CD8-positive, alpha-beta memory T cell (primary cell): ENCODE results near the gene SHLD1. TPM values are rescaled to one million over a fixed set of nuclear protein-coding genes. Genes with fewer than 3 reads are reported as not detected.
"Not testable (repeated sequence)": the region's sequence is repeated elsewhere in the genome, so short reads cannot be mapped to it uniquely, and the experiment has no call there.

Experiments
- CTCF ChIA-PET: fragments of 350-600 bp; sonication (Branson Sonifier 250); formaldehyde crosslinking; loops from one replicate; lab custom pipeline; 2021; ENCODE audit warnings: antibody characterized with exemption; lab: Charles Lee
- POLR2A ChIA-PET: fragments of 350-600 bp; sonication (Branson Sonifier 250); formaldehyde crosslinking; loops from one replicate; lab custom pipeline; 2021; ENCODE audit warnings: antibody characterized with exemption; lab: Charles Lee
- DNase-seq, 5 donors: peaks; one replicate each; pipeline versions ENCODE4 v3.0.0 to v3.0.0-alpha.2; 2020 to 2022; ENCODE audit warnings: mixed read lengths in 1 of 5
- H3K27ac ChIP-seq: one replicate; pipeline ENCODE4 v1.7.0; 2013; ENCODE audit warnings: low read depth, mild to moderate bottlenecking, low read length, moderate library complexity
- H3K27me3 ChIP-seq: 2 replicates; pipeline ENCODE4 v1.7.0; 2013; ENCODE audit warnings: low read length, mild to moderate bottlenecking; ENCODE audit not compliant: insufficient read depth, poor library complexity, severe bottlenecking
- H3K36me3 ChIP-seq: 2 replicates; pipeline ENCODE4 v1.7.0; 2013; ENCODE audit warnings: mild to moderate bottlenecking, low read length, moderate library complexity; ENCODE audit not compliant: insufficient read depth
- H3K4me1 ChIP-seq: 2 replicates; pipeline ENCODE4 v1.7.0; 2013; ENCODE audit warnings: mild to moderate bottlenecking, low read length, moderate library complexity; ENCODE audit not compliant: insufficient read depth
- H3K4me3 ChIP-seq: 2 replicates; pipeline ENCODE4 v1.7.0; 2013; ENCODE audit warnings: mild to moderate bottlenecking, low read length
- H3K9me3 ChIP-seq: 2 replicates; pipeline ENCODE4 v1.7.0; 2013; ENCODE audit warnings: mild to moderate bottlenecking, low read length
- H3K27ac Mint-ChIP-seq, 8 donors: one replicate each; pipeline ENCODE4 v1.8.0; 2020 to 2021; ENCODE audit warnings: mixed read lengths in 8 of 8, mild to moderate bottlenecking in 6 of 8, inconsistent platforms in 3 of 8, moderate library complexity in 3 of 8
- H3K27me3 Mint-ChIP-seq, 2 donors: one replicate each; pipeline ENCODE4 v1.8.0; 2020 to 2021; ENCODE audit warnings: mixed read lengths in 2 of 2, mild to moderate bottlenecking in 1 of 2, moderate library complexity in 1 of 2
- H3K36me3 Mint-ChIP-seq, 3 donors: one replicate each; pipeline ENCODE4 v1.8.0; 2020 to 2021; ENCODE audit warnings: mixed read lengths in 3 of 3, inconsistent platforms in 1 of 3, mild to moderate bottlenecking in 1 of 3
- H3K4me1 Mint-ChIP-seq, 3 donors: one replicate each; pipeline ENCODE4 v1.8.0; 2020 to 2021; ENCODE audit warnings: mixed read lengths in 3 of 3, inconsistent platforms in 1 of 3, mild to moderate bottlenecking in 1 of 3
- H3K4me3 Mint-ChIP-seq, 7 donors: one replicate each; pipeline ENCODE4 v1.8.0; 2020 to 2021; ENCODE audit warnings: mixed read lengths in 7 of 7, mild to moderate bottlenecking in 6 of 7, moderate library complexity in 4 of 7, inconsistent platforms in 2 of 7
- H3K9me3 Mint-ChIP-seq, 5 donors: one replicate each; pipeline ENCODE4 v1.8.0; 2020 to 2022; ENCODE audit warnings: mixed read lengths in 5 of 5, mild to moderate bottlenecking in 3 of 5, moderate library complexity in 2 of 5, inconsistent platforms in 1 of 5
- polyA plus RNA-seq: library from polyadenylated mRNA; unstranded; fragments of 300-500 nt; fragmentation: Illumina TruSeq; gene quantifications from one replicate; pipeline ENCODE4 v1.2.3, GENCODE V29; 2021
- total RNA-seq, 2 experiments: library from RNA; stranded (reverse); gene quantifications; one replicate each; pipeline ENCODE4 v1.2.3, GENCODE V29; 2021

Gene SHLD1
- total and polyA plus RNA-seq, 3 experiments from 2014 or later: 7.7 to 18.8 (median 9.1) TPM

GRCh38 chr20:5715071-5715841 is 34.9 kb upstream of the SHLD1 start:
- peak overlapping the region; percentile 7 for H3K27ac ChIP-seq
- H3K4me1 ChIP-seq: peaks cover 30% of the 10 kb centered on the region
- peaks cover 2 to 7% (median 5%) of the 10 kb centered on the region in 5 donors for H3K9me3 Mint-ChIP-seq
- H3K4me1 Mint-ChIP-seq: peaks cover 34 to 57% (median 41%) of the 10 kb centered on the region in 3 donors
- CTCF ChIA-PET: interaction anchor here (0.8 to 1.3 kb wide), 3 partner anchors 36 to 109 kb away, joined by 3 to 5 read pairs (median 3); no protein-coding TSS in a partner anchor
- peak overlapping the region; percentile 84 to 99 (median 97) for H3K27ac Mint-ChIP-seq
- H3K27me3 ChIP-seq: no peaks in the 10 kb centered on the region
- H3K36me3 Mint-ChIP-seq: peaks cover 0 to 5% (median 0%) of the 10 kb centered on the region in 3 donors
- H3K4me3 ChIP-seq: peak overlapping the region; percentile 1
- peak overlapping the region; percentile 34 to 81 (median 70) for H3K4me3 Mint-ChIP-seq
- H3K9me3 ChIP-seq: no peaks in the 10 kb centered on the region
- DNase-seq: no peak
- POLR2A ChIA-PET: interaction anchor here (0.6 to 1.2 kb wide), 2 partner anchors 12 to 46 kb away, joined by 3 to 10 read pairs; no protein-coding TSS in a partner anchor
- no peaks in the 10 kb centered on the region for H3K36me3 ChIP-seq
- H3K27me3 Mint-ChIP-seq: no peaks in the 10 kb centered on the region

DNA sequence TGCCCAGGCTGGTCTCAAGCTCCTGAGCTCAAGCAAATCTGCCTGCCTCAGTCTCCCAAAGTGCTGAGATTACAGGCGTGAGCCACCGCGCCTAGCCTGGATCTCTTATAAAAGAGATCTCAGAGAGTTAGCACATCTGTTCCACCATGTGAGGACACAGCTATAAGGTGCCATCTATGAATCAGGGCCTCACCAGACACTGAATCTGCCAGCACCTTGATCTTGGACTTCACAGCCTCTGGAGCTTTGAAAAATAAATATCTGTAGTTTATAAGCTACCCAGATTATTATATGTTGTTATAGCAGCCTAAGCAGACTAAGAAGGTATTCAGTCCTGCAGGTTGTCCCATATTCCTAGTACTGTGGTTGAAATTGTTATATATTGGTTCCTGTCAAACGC is 33.2 kb upstream of the SHLD1 start:
- DNase-seq: no peak
- ChIA-PET CTCF (interaction anchor here (0.7 to 1.0 kb wide), 2 partner anchors 8 to 82 kb away, joined by 3 to 4 read pairs; no protein-coding TSS in a partner anchor), POLR2A (no interaction called here)
- Mint-ChIP-seq H3K9me3 (peaks cover 2 to 7% (median 5%) of the 10 kb centered on the region in 5 donors), H3K4me3 (no peak overlapping the region), H3K27ac (peak overlapping the region in 4 of 8 donors; percentile 74 to 99 (median 96)), H3K4me1 (peaks cover 34 to 62% (median 45%) of the 10 kb centered on the region in 3 donors), H3K36me3 (peaks cover 0 to 5% (median 0%) of the 10 kb centered on the region in 3 donors), H3K27me3 (no peaks in the 10 kb centered on the region)
- Histone ChIP-seq H3K4me3 (no peak overlapping the region), H3K36me3 (no peaks in the 10 kb centered on the region), H3K27me3 (no peaks in the 10 kb centered on the region), H3K4me1 (peaks cover 30% of the 10 kb centered on the region), H3K27ac (no peak overlapping the region), H3K9me3 (no peaks in the 10 kb centered on the region)

- peaks cover 29 to 49% (median 42%) of the 10 kb centered on the region in 3 donors for H3K4me1 Mint-ChIP-seq
- ChIA-PET CTCF (no interaction called here), POLR2A (no interaction called here)
- Histone ChIP-seq H3K27me3 (no peaks in the 10 kb centered on the region), H3K4me3 (no peak overlapping the region), H3K9me3 (no peaks in the 10 kb centered on the region), H3K4me1 (peaks cover 19% of the 10 kb centered on the region), H3K36me3 (no peaks in the 10 kb centered on the region), H3K27ac (no peak overlapping the region)
- no peaks in the 10 kb centered on the region for H3K27me3 Mint-ChIP-seq
- H3K36me3 Mint-ChIP-seq: peaks cover 0 to 5% (median 0%) of the 10 kb centered on the region in 3 donors
- no peak for DNase-seq
- H3K9me3 Mint-ChIP-seq: peaks cover 2 to 7% (median 5%) of the 10 kb centered on the region in 5 donors
- no peak overlapping the region for H3K4me3 Mint-ChIP-seq
- peak overlapping the region in 6 of 8 donors; percentile 9 to 84 (median 52) for H3K27ac Mint-ChIP-seq
These were observed 31.2 kb upstream of the SHLD1 start for GRCh38 chr20:5718896-5719595.

DNA sequence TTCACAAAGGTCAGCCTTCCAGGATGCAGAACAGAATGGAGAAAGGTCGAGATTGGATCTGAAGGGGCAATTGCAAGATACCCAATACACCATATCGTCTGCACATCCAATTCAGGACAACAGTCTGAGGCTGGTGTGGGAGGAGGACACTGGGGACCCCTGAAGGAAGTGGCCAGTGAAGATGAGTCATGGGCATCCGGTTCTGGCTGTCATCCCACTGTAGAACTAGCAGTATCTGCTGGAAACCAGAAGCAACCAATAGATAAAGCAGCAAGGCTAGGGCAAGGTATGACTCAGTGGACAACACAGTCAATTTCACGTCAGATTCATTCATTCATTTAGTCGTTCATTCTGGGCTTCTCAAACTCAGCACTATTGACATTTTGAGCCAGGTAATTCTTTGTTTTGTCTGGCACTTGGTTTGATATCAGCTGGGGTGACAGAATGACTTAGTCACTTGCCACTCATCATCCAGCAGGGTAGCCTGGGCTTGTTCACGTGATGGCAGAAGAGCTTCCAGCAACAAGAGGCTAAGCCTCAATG is 30.3 kb upstream of the SHLD1 start:
- POLR2A ChIA-PET: no interaction called here
- Mint-ChIP-seq H3K9me3 (peaks cover under 1 to 4% (median 2%) of the 10 kb centered on the region in 5 donors), H3K27me3 (no peaks in the 10 kb centered on the region), H3K4me3 (no peak overlapping the region), H3K36me3 (peaks cover 0 to 1% (median 0%) of the 10 kb centered on the region in 3 donors), H3K27ac (peak overlapping the region in 6 of 8 donors; percentile 26 to 84 (median 50)), H3K4me1 (peaks cover 20 to 46% (median 37%) of the 10 kb centered on the region in 3 donors)
- Histone ChIP-seq H3K4me3 (no peak overlapping the region), H3K36me3 (no peaks in the 10 kb centered on the region), H3K27ac (no peak overlapping the region), H3K9me3 (no peaks in the 10 kb centered on the region), H3K4me1 (peaks cover 13% of the 10 kb centered on the region), H3K27me3 (no peaks in the 10 kb centered on the region)
- DNase-seq: peak in 1 of 5 donors; percentile 53
- CTCF ChIA-PET: no interaction called here

GRCh38 chr20:5720696-5721095 is 29.5 kb upstream of the SHLD1 start:
- H3K9me3 ChIP-seq: no peaks in the 10 kb centered on the region
- Mint-ChIP-seq H3K36me3 (no peaks in the 10 kb centered on the region), H3K9me3 (peaks cover 0 to 4% (median 2%) of the 10 kb centered on the region in 5 donors), H3K4me1 (peaks cover 15 to 38% (median 31%) of the 10 kb centered on the region in 3 donors), H3K27me3 (no peaks in the 10 kb centered on the region), H3K27ac (no peak overlapping the region), H3K4me3 (no peak overlapping the region)
- DNase-seq: no peak
- H3K27ac ChIP-seq: no peak overlapping the region
- H3K27me3 ChIP-seq: no peaks in the 10 kb centered on the region
- H3K4me3 ChIP-seq: no peak overlapping the region
- CTCF ChIA-PET: no interaction called here
- POLR2A ChIA-PET: no interaction called here
- H3K4me1 ChIP-seq: peaks cover 5% of the 10 kb centered on the region
- H3K36me3 ChIP-seq: no peaks in the 10 kb centered on the region

- H3K36me3 Mint-ChIP-seq, H3K27ac ChIP-seq, H3K4me3 ChIP-seq, DNase-seq, H3K27me3 Mint-ChIP-seq, H3K36me3 ChIP-seq, H3K4me3 Mint-ChIP-seq, H3K9me3 ChIP-seq, POLR2A ChIA-PET, H3K4me1 ChIP-seq, H3K27me3 ChIP-seq, H3K9me3 Mint-ChIP-seq, H3K27ac Mint-ChIP-seq: not testable (repeated sequence)
- H3K4me1 Mint-ChIP-seq: peaks cover 10 to 32% (median 27%) of the 10 kb centered on the region in 3 donors
- CTCF ChIA-PET: interaction anchor here (0.9 kb wide), 1 partner anchor 9 kb away, joined by 3 read pairs; no protein-coding TSS in a partner anchor
These were observed 28.8 kb upstream of the SHLD1 start for GRCh38 chr20:5721356-5721755.

DNA sequence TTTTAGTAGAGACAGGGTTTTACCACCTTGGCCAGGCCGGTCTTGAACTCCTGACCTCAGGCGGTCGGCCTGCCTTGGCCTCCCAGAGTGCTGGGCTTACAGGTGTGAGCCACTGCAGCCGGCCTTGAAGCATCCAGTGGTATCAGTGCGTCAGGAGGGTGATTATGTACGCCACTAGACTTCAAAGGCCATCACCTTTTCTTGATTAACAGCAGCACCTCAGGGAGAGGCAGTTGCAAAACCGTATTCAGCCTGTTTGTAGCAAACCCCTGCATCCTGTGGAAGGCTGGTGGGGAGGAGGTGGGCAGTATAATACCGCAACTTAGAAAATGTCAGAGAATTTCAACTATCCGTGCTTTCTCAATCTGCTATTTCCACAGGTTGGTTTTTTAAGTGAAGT is 27.3 kb upstream of the SHLD1 start:
- H3K27me3 Mint-ChIP-seq: no peaks in the 10 kb centered on the region
- Histone ChIP-seq H3K4me1 (no peaks in the 10 kb centered on the region), H3K4me3 (no peak overlapping the region), H3K36me3 (no peaks in the 10 kb centered on the region), H3K27ac (no peak overlapping the region), H3K9me3 (no peaks in the 10 kb centered on the region), H3K27me3 (no peaks in the 10 kb centered on the region)
- H3K4me1 Mint-ChIP-seq: peaks cover 10 to 30% (median 27%) of the 10 kb centered on the region in 3 donors
- peaks cover 0 to 10% (median 0%) of the 10 kb centered on the region in 3 donors for H3K36me3 Mint-ChIP-seq
- peaks cover 0 to 9% (median 5%) of the 10 kb centered on the region in 5 donors for H3K9me3 Mint-ChIP-seq
- H3K27ac Mint-ChIP-seq: peak overlapping the region in 7 of 8 donors; percentile 36 to 89 (median 77)
- CTCF ChIA-PET: interaction anchor here (0.9 kb wide), 1 partner anchor 12 kb away, joined by 3 read pairs; no protein-coding TSS in a partner anchor
- peak in 2 of 5 donors; percentile 37 to 62 for DNase-seq
- no peak overlapping the region for H3K4me3 Mint-ChIP-seq
- POLR2A ChIA-PET: no interaction called here
